Brain microvascular endothelial cell (primary cell): ENCODE data around the gene SPP1.
"Not testable (repeated sequence)": the region's sequence is repeated elsewhere in the genome, so short reads cannot be mapped to it uniquely, and the experiment has no call there.

Experiments
- DNase-seq: peaks from one replicate; pipeline ENCODE4 v3.0.0-alpha.2; 2020
- H3K27ac ChIP-seq: fragments of 250-450 bp; sonication (Bioruptor Pico); 2 replicates; pipeline ENCODE4 v1.5.1; 2020; ENCODE audit warnings: mild to moderate bottlenecking, moderate library complexity
- H3K27me3 ChIP-seq: fragments of 250-450 bp; sonication (Bioruptor Pico); replicated peaks from 2 replicates; pipeline ENCODE4 v1.5.1; 2020; ENCODE audit warnings: mild to moderate bottlenecking
- H3K36me3 ChIP-seq: fragments of 250-450 bp; sonication (Bioruptor Pico); replicated peaks from 2 replicates; pipeline ENCODE4 v1.5.1; 2020; ENCODE audit warnings: mild to moderate bottlenecking
- H3K4me3 ChIP-seq: 2 replicates; pipeline ENCODE4 v1.5.1; 2011; ENCODE audit warnings: low read depth, mild to moderate bottlenecking, control low read depth, low read length, moderate library complexity
- CTCF ChIP-seq: IDR thresholded peaks from 2 replicates; pipeline ENCODE4 v1.5.1; 2011; ENCODE audit warnings: low read depth, mild to moderate bottlenecking, moderate library complexity, low read length, control low read depth, inconsistent platforms; ENCODE audit errors: missing control alignments
- in situ Hi-C: cut with HindIII; loops from 2 replicates; pipeline ENCODE4 v1.10.0; 2017; ENCODE audit warnings: low sequenced_read_pairs, low pct_ligation_motif_present

The SPP1 gene

GRCh38 chr4:87985097-87985886 is 9.8 kb downstream of the SPP1 start:
- peak; percentile 91 for TF ChIP-seq CTCF
- in situ Hi-C loops = no loop called here
- Histone ChIP-seq H3K27me3 (no peaks in the 10 kb centered on the region), H3K36me3 (no peaks in the 10 kb centered on the region), H3K4me3 (no peak overlapping the region), H3K27ac (no peak overlapping the region)
- DNase-seq = peak; percentile 40

DNA sequence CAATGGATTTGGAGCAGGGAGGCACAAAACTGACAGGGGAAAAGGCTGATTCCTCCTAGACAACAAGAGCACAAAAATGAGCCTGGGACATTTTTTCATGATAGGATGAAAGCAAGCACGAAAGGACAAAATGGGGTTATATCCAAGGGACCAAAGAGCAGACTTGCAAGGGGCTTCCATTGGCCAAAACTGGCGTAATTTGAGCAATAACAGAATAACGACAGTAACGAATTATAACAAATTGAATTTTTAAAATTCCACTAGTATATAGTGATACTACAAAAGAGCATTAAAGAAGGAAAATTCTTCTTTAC is 10.3 kb downstream of the SPP1 start:
- H3K4me3 ChIP-seq = no peak overlapping the region
- H3K36me3 ChIP-seq = no peaks in the 10 kb centered on the region
- no peak overlapping the region for H3K27ac ChIP-seq
- in situ Hi-C loops = no loop called here
- no peak for DNase-seq
- no peak for TF ChIP-seq CTCF
- H3K27me3 ChIP-seq = no peaks in the 10 kb centered on the region

- no peaks in the 10 kb centered on the region for H3K36me3 ChIP-seq
- in situ Hi-C loops = no loop called here
- no peak for TF ChIP-seq CTCF
Measured at GRCh38 chr4:87986508-87986907, 11.0 kb downstream of the SPP1 start.

GRCh38 chr4:87989765-87990164 is 14.3 kb downstream of the SPP1 start:
- Histone ChIP-seq H3K4me3 (no peak overlapping the region), H3K27me3 (no peaks in the 10 kb centered on the region), H3K36me3 (no peaks in the 10 kb centered on the region), H3K27ac (no peak overlapping the region)
- DNase-seq = no peak
- TF ChIP-seq CTCF = no peak
- in situ Hi-C loops = no loop called here

More at GRCh38 chr4:87986508-87986907, 11.0 kb downstream of the SPP1 start:
- Histone ChIP-seq H3K4me3 (no peak overlapping the region), H3K27ac (no peak overlapping the region), H3K27me3 (no peaks in the 10 kb centered on the region)
- DNase-seq = no peak

DNA sequence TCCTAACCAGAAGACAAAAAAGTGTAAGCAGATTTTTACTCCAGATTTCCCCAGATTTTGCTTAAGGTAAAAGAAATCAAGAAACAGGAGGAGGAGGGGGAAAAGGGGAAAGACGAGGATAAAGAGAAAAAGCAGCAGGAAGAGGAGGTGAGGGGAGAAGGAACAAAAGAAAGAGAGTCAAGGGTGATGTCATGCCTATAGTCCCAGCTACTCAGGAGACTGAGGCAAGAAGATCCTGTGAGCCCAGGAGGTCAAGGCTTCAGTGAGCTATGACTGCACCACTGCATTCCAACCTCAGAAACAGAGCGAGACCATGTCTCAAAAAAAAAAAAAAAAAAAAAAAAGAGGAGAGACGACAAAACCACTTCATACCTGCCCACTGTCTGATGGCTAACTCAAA is 19.9 kb downstream of the SPP1 start:
- Histone ChIP-seq H3K27ac (no peak overlapping the region), H3K36me3 (no peaks in the 10 kb centered on the region), H3K4me3 (no peak overlapping the region), H3K27me3 (no peaks in the 10 kb centered on the region)
- no peak for DNase-seq
- in situ Hi-C loops = no loop called here
- no peak for TF ChIP-seq CTCF

DNA sequence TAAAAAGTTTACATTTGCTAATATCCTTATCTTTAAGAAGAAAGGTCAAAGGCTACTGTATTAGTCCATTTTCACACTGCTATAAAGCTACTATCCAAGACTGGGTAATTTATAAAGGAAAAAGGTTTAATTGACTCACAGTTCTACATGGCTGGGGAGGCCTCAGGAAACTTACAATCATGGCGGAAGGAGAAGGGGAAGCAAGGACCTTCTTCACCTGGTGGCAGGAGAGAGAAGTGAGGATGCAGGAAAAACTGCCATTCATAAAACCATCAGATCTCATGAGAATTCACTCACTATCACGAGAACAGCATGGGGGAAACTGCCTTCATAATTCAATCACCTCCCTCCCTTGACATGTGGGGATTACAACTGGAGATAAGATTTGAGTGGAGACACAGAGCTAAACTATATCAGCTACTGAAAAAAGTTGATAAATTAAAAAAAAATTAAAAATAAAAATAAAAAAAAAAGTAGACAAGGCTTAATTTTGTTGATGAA is 23.7 kb downstream of the SPP1 start:
- H3K36me3 ChIP-seq, H3K27ac ChIP-seq, H3K27me3 ChIP-seq, in situ Hi-C loops, H3K4me3 ChIP-seq, DNase-seq: not testable (repeated sequence)
- peak; percentile 30 for TF ChIP-seq CTCF
